Measurements from ENCODE around the gene DEPP1. TPM values are rescaled to one million over a fixed set of nuclear protein-coding genes. Genes with fewer than 3 reads are reported as not detected.

DEPP1 gene
- total and polyA plus RNA-seq, 2 donors (not counting 1 experiment from before 2014, with no cell fraction given) = not detected

GRCh38 chr10:44960482-44961229, 18.0 kb downstream of the DEPP1 start:
- intact Hi-C loops (cut with micrococcal nuclease) = no loop called here
- H3K4me1 Mint-ChIP-seq = peaks cover 57% of the 10 kb centered on the region
- Histone ChIP-seq H3K9me3 (ENCODE audit: control extremely low read depth in 1 of 3, control insufficient read depth in 2 of 3, insufficient read depth in 1 of 3, low read length in 2 of 3) (no peaks in the 10 kb centered on the region), H3K27me3 (replicated peaks in 1 of 4; ENCODE audit: control extremely low read depth in 1 of 4, control insufficient read depth in 3 of 4, insufficient read depth in 4 of 4, low read length in 3 of 4) (peaks cover 0 to 2% (median 0%) of the 10 kb centered on the region in 4 experiments), H3K4me2 (replicated peaks; ENCODE audit: low read depth, low read length, poor library complexity, severe bottlenecking) (peak overlapping the region; percentile 94), H3K79me2 (ENCODE audit: control insufficient read depth, insufficient read depth, low read length) (peaks cover 23% of the 10 kb centered on the region), H3K4me3 (ENCODE audit: control extremely low read depth in 1 of 5, extremely low read depth in 1 of 5, insufficient read depth in 1 of 5, low read depth in 2 of 5, low read length in 4 of 5) (no peak overlapping the region), H3K9ac (ENCODE audit: low read length) (no peak overlapping the region), H3K4me1 (ENCODE audit: control insufficient read depth in 2 of 2, insufficient read depth in 2 of 2, low read length in 2 of 2) (peaks cover 36 to 57% of the 10 kb centered on the region in 2 donors), H3K27ac (ENCODE audit: low read length in 2 of 2) (no peak overlapping the region), H2AFZ (ENCODE audit: insufficient read depth, low read depth, low read length, poor library complexity, severe bottlenecking) (no peak overlapping the region), H3K36me3 (replicated peaks in 1 of 2; ENCODE audit: control extremely low read depth in 1 of 2, control insufficient read depth in 1 of 2, extremely low read depth in 1 of 2, insufficient read depth in 2 of 2, low read length in 1 of 2) (no peaks in the 10 kb centered on the region), H4K20me1 (ENCODE audit: control insufficient read depth, insufficient read depth, low read length, poor library complexity, severe bottlenecking) (no peaks in the 10 kb centered on the region)
- TF ChIP-seq, protein P1, sequence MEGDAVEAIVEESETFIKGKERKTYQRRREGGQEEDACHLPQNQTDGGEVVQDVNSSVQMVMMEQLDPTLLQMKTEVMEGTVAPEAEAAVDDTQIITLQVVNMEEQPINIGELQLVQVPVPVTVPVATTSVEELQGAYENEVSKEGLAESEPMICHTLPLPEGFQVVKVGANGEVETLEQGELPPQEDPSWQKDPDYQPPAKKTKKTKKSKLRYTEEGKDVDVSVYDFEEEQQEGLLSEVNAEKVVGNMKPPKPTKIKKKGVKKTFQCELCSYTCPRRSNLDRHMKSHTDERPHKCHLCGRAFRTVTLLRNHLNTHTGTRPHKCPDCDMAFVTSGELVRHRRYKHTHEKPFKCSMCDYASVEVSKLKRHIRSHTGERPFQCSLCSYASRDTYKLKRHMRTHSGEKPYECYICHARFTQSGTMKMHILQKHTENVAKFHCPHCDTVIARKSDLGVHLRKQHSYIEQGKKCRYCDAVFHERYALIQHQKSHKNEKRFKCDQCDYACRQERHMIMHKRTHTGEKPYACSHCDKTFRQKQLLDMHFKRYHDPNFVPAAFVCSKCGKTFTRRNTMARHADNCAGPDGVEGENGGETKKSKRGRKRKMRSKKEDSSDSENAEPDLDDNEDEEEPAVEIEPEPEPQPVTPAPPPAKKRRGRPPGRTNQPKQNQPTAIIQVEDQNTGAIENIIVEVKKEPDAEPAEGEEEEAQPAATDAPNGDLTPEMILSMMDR (IDR thresholded peaks at IDR 0.05) = no peak
- H3K9me3 Mint-ChIP-seq (ENCODE audit: insufficient read depth) = no peaks in the 10 kb centered on the region
- no peak for ATAC-seq (ENCODE audit: low read depth)
- H3K4me3 Mint-ChIP-seq = peak overlapping the region; percentile 91
- ChIA-PET POLR2A (no interaction called here), CTCF (no interaction called here)
- H3K27me3 Mint-ChIP-seq = no peaks in the 10 kb centered on the region
- WGBS (ENCODE audit: insufficient coverage) = 94% methylated on average over 7 of the region's 7 CpGs
- no peak for DNase-seq
- peak overlapping the region; percentile 26 for H3K27ac Mint-ChIP-seq

- H2AFZ ChIP-seq (ENCODE audit: insufficient read depth, low read depth, low read length, poor library complexity, severe bottlenecking) = peak overlapping the region; percentile 89
- no peak overlapping the region for H3K27ac ChIP-seq (ENCODE audit: low read length in 2 of 2)
- peak overlapping the region; percentile 84 for H3K9ac ChIP-seq (ENCODE audit: low read length)
- Mint-ChIP-seq H3K9me3 (ENCODE audit: insufficient read depth) (no peaks in the 10 kb centered on the region), H3K27ac (no peak overlapping the region), H3K4me1 (peaks cover 51% of the 10 kb centered on the region), H3K27me3 (no peaks in the 10 kb centered on the region), H3K4me3 (peak overlapping the region; percentile 91)
- WGBS (ENCODE audit: insufficient coverage) = 76% methylated on average over 5 of the region's 8 CpGs
- peak overlapping the region; percentile 94 for H3K4me2 ChIP-seq (replicated peaks; ENCODE audit: low read depth, low read length, poor library complexity, severe bottlenecking)
- intact Hi-C loops (cut with micrococcal nuclease) = no loop called here
- TF ChIP-seq EZH2 (IDR thresholded peaks at IDR 0.05; ENCODE audit: borderline replicate concordance, insufficient read depth, low read depth, low read length, poor library complexity, severe bottlenecking) = no peak
- TF ChIP-seq, protein P1 (IDR thresholded peaks at IDR 0.05) = no peak
- H3K4me3 ChIP-seq (ENCODE audit: control extremely low read depth in 1 of 5, extremely low read depth in 1 of 5, insufficient read depth in 1 of 5, low read depth in 2 of 5, low read length in 4 of 5) = peak overlapping the region; percentile 34 to 95 (median 85)
- CTCF ChIA-PET = no interaction called here
- no peaks in the 10 kb centered on the region for H3K36me3 ChIP-seq (replicated peaks in 1 of 2; ENCODE audit: control extremely low read depth in 1 of 2, control insufficient read depth in 1 of 2, extremely low read depth in 1 of 2, insufficient read depth in 2 of 2, low read length in 1 of 2)
- POLR2A ChIA-PET = no interaction called here
- DNase-seq = no peak
- peaks cover 23% of the 10 kb centered on the region for H3K79me2 ChIP-seq (ENCODE audit: control insufficient read depth, insufficient read depth, low read length)
- H4K20me1 ChIP-seq (ENCODE audit: control insufficient read depth, insufficient read depth, low read length, poor library complexity, severe bottlenecking) = no peaks in the 10 kb centered on the region
- H3K27me3 ChIP-seq (replicated peaks in 1 of 4; ENCODE audit: control extremely low read depth in 1 of 4, control insufficient read depth in 3 of 4, insufficient read depth in 4 of 4, low read length in 3 of 4) = peaks cover 0 to 2% (median 0%) of the 10 kb centered on the region in 4 experiments
- H3K9me3 ChIP-seq (ENCODE audit: control extremely low read depth in 1 of 3, control insufficient read depth in 2 of 3, insufficient read depth in 1 of 3, low read length in 2 of 3) = no peaks in the 10 kb centered on the region
- no peak for ATAC-seq (ENCODE audit: low read depth)
- H3K4me1 ChIP-seq (ENCODE audit: control insufficient read depth in 2 of 2, insufficient read depth in 2 of 2, low read length in 2 of 2) = peaks cover 34 to 52% of the 10 kb centered on the region in 2 donors
These were observed 18.5 kb downstream of the DEPP1 start for GRCh38 chr10:44960088-44960460.
